ENCODE results near the gene DEPDC4.
"Not testable (repeated sequence)": the region's sequence is repeated elsewhere in the genome, so short reads cannot be mapped to it uniquely, and the experiment has no call there.

Gene DEPDC4

DNA sequence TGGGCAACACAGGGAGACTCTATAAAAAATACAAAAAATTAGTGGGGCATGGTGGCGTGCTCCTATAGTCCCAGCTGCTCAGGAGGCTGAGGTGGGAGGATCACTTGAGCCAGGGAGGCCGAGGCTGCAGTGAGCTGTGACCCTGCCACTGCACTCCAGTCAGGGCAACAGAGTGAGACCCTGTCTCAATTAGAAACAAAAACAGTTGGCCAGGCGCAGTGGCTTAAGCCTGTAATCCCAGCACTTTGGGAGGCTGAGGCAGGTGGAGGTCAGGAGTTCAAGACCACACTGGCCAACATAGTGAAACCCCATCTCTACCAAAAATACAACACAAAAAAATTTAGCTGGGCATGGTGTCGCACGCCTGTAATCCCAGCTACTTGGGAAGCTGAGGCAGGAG, 1.8 kb downstream of the DEPDC4 start:
- in situ Hi-C loops (cut with MboI; ENCODE audit: low sequenced_read_pairs): not testable (repeated sequence)

DNA sequence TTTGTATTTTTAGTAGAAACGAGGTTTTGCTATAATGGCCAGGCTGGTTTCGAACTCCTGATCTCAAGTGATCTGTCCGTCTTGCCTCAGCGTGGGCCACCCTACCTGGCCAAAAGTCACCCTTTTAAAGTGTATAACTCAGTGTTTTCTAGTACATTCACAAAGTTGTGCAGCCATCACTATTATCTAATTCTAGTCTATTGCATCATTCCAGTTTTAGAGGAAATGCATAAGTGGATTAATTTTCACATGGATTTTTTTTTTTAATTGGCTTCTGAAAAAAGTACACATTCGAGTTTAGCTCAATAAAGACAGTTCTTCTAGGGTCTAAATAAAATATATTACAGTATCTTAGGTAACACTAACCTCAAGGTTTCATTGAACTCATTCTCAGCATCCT, 3.7 kb downstream of the DEPDC4 start:
- in situ Hi-C loops (cut with MboI; ENCODE audit: low sequenced_read_pairs): no loop called here

DNA sequence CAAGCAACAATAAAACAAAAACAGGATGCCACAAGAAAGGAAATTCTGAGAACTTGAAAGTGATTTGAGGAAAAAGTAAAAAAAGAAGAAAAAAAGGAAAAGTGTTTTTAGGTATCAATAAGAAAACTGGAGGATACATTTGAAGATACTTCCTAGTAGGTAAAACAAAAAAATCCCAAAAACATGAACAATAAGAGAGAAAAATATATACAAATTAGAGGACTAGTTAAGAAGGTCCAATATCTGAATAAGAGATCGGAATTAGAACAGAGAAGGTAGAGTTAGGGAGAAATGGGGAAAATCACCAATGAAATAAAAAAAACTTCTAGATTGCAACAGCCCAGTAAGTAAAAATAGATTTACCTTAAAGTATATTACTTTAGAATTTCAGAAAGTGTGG, 8.8 kb downstream of the DEPDC4 start:
- in situ Hi-C loops (cut with MboI; ENCODE audit: low sequenced_read_pairs): no loop called here

DNA sequence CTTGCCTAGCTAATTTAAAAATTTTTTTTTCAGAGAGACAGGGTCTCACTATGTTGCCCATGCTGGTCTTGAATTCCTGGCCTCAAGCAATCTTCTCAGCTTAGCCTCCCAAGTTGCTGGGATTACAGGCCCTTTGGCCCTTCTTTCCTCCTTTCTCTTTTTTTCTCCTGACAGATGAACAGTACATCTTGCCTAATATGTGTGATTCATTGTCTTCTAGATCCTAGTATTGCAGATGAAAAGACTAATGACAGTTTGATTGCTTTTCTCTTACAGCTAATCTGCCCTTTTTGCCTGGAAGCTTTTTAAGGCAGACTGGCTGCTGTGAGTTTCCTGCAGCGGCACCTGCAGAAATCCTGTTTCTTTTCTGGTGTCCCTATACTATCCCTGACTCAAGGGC, 12.0 kb downstream of the DEPDC4 start:
- in situ Hi-C loops (cut with MboI; ENCODE audit: low sequenced_read_pairs): no loop called here

DNA sequence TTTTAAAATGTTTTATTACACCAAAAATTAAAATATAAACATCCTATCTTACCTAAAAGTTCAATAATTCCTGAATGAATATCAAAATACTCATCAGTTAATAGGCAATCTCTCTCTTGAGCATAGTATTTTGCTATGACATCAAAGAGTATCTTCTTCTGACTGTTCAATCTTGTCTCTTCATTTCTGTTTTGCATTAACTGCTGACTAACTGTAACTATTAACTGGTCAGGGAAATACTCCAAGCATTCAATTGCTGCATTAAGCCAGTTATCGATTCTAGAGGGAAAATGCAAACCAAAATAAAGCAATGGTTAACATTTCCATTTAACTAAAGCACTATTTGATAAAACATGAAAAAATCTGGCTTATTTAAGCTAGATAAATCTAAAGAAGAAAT, 13.4 kb downstream of the DEPDC4 start:
- in situ Hi-C loops (cut with MboI; ENCODE audit: low sequenced_read_pairs): no loop called here

DNA sequence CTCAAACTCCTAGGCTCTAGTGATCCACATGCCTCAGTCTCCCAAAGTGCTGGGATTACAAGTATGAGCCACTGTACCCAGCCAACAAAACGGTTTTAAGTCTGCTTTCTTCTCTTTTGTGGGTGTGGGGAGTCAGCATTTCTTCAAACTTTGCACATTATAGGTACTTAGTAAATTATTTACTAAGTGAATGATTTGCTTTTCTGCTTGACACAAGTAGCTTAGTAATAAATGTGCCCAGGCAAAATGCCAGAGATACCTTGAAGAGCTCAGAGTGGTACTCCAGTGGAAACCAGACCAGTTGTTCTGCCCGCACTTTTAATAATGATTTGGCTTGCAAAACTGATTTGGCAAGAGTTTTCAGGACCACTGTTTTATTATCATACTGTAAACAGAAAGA, 15.0 kb downstream of the DEPDC4 start:
- in situ Hi-C loops (cut with MboI; ENCODE audit: low sequenced_read_pairs): no loop called here

DNA sequence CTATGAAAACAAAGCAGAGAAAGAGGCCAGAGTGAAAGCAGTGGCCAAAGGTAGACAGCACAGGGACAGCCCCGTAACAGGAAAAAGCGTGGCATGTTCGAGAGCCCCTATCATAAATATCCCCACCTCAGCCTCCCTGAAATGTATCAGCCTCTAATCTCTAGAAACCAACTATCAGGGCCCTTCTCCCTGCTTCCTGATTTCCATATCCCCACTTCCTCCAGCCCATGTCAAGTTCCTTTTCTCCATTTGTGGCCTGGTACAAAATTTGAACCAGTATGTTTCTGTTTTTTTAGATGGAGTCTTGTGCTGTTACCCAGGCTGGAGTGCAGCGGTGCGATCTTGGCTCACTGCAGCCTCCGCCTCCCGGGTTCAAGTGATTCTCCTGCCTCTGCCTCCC, 16.9 kb downstream of the DEPDC4 start:
- in situ Hi-C loops (cut with MboI; ENCODE audit: low sequenced_read_pairs): no loop called here

DNA sequence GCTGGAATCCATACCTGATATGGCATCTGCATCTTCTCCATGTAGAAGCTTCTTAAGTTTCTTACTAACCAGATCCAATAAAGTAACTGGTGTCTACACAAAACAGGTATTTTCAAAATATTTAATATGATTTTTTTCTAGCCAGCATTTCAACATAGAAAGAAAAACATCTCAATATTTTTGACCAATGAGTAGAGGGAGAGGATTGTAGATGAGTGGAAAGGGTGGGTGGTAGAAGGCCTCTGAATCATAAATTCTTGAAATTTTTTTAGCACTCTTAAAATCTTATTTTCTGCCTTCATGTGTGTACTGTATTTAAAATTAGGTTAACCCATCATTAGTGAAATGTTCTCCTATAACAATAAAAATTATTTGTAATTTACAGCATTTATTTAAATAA, 18.0 kb downstream of the DEPDC4 start:
- in situ Hi-C loops (cut with MboI; ENCODE audit: low sequenced_read_pairs): no loop called here

DNA sequence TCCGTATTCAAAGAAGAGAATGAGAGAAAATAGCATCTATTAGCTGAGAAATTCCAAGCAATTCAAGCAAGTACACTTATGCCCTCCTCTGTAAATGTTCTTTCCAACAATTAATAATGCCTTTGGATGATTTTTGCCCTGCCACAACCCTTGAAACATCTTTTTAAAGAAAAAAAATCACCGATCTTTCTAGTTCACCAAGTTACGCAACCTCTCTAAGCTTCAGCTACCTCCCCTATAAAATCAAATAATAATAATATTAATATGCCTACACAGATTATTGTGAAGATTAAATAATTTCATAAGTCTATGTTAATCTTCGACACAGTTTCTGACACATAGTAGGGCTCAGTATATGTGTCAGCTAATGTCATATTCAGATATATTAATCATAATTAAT, 19.1 kb downstream of the DEPDC4 start:
- in situ Hi-C loops (cut with MboI; ENCODE audit: low sequenced_read_pairs): no loop called here

DNA sequence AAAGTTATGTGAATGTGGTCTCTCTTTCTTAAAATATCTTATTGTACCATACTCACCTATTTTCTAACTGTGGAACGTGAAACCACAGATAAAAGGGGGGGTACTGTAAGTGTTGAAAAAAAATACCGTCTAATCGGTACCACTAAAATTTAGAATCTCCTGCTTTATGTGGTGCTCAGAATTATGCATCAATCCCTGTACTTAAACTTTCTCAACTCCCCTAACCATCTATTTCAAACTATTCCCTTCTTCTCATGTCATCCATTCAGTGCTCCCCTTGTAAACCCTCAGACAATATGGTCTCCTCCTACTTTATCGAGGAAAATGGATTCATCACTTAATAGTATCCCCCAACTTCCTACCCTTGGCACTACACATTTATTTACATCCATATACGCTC, 23.7 kb downstream of the DEPDC4 start:
- in situ Hi-C loops (cut with MboI; ENCODE audit: low sequenced_read_pairs): no loop called here

DNA sequence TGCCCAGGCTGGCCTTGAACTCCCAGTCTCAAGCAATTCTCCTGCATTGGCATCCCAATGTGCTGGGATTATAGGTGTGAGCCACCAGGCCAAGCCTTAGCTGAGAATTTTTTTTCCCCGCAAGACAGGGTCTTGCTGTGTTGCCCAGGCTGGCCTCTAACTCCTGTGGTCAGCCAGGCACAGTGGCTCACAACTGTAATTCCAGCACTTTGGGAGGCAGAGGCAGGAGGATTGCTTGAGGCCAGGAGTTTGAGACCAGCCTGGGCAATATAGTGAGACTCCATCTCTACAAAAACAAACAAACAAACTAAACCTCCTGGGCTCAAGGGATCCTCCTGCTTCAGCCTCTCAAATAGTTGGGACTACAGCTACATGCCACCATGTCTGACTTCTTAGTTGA, 27.3 kb downstream of the DEPDC4 start:
- in situ Hi-C loops (cut with MboI; ENCODE audit: low sequenced_read_pairs): no loop called here

DNA sequence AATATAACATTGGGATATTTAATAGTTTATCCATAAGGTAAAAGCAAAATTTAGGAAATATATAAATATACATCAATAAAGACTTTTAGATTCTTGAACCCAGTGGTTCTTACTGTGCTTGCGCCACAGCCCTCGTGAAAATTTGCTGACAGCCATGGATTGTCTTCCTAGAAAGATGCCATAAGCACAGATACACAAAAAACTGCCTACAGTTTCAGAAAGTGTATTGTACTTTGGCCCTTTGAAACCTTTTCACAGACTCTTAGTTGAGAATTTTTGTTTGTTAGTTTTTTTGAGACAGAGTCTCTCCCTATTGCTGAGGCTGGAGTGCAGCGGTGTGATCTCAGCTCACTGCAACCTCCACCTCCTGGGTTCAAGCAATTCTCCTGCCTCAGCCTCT, 28.1 kb downstream of the DEPDC4 start:
- in situ Hi-C loops (cut with MboI; ENCODE audit: low sequenced_read_pairs): no loop called here

DNA sequence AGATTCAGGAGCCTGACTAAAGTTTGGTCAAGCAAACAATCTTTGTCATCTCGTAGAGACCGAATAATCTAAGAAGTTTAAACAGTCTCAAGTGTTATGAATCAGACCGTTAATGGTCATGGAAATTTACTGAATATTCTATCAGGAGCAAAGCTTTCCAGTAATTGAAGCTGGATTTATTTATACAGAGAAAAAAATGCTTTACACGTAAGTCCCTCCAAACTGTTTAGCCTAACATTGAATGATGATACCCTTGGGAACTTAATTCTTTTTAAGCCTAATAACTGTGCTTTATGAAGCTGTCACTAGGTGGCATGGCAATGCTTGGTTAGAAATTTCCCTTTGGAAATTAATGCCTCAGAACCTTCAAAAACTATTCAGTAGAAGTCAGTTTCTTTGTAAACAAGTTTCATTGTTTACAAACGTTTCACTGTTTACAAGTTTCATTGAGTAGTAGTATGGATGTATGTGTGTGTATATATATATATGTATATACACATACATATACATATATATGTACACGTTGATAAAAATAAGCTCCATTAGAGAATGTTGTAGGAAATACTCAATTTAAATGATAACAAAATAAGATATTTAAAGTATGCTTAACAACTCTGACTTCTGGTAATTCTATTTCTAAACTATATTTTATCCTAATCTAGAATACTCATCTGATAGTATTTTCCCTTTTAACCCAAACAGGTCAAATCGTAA, 32.1 kb downstream of the DEPDC4 start:
- in situ Hi-C loops (cut with MboI; ENCODE audit: low sequenced_read_pairs): no loop called here

DNA sequence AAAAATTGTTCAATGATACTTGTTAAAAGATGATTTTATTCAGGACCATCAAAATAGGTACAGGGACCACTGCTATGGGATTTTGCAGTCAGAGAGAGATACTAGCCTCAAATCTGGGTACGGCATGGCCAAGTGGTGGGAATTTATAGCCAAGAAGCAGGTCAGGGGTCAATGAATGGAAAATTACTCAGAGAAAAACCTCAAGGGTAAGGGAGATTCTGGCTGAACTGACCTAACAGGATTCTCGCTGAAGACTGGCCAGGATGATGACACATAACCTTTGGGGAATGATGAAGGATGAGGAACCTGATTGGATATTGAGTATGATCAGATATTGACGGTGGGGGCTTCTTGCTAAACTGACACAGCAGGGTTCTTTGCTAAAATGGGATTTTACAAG, 32.7 kb downstream of the DEPDC4 start:
- in situ Hi-C loops (cut with MboI; ENCODE audit: low sequenced_read_pairs): no loop called here

DNA sequence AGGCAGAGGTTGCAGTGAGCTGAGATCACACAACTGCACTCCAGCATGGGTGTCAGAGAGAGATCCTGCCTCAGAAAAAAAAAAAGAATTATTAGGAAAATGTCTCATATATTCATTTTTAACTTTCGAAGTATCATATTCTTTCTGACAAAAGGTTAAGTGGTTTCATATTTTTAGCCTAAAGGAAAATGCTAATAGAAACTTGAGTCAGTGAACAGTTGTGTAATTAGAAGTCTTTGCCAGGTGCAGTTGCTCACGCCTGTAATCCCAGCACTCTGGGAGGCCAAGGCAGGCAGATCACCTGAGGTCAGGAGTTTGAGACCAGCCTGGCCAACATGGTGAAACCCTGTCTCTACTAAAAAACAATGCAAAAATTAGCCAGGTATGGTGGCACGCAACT, 35.0 kb downstream of the DEPDC4 start:
- in situ Hi-C loops (cut with MboI; ENCODE audit: low sequenced_read_pairs): not testable (repeated sequence)

DNA sequence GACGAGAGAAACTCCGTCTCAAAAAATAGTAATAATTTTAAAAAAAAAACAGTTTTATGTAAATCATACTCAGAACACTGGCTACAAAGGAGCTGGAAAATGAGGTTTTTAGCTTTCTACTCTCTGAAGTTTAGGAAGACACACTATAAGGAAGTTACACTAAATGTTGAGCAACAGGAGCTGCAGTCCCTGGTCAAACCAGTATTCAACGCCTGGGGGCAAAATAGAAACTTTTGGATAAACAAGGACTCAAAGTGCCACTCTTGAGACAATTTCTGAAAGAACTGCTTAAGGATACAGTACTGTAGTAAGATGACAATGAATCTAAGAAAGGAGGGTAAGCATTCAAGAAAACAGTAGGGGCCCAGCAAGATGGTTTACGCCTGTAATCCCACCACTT, 37.0 kb downstream of the DEPDC4 start:
- in situ Hi-C loops (cut with MboI; ENCODE audit: low sequenced_read_pairs): no loop called here

DNA sequence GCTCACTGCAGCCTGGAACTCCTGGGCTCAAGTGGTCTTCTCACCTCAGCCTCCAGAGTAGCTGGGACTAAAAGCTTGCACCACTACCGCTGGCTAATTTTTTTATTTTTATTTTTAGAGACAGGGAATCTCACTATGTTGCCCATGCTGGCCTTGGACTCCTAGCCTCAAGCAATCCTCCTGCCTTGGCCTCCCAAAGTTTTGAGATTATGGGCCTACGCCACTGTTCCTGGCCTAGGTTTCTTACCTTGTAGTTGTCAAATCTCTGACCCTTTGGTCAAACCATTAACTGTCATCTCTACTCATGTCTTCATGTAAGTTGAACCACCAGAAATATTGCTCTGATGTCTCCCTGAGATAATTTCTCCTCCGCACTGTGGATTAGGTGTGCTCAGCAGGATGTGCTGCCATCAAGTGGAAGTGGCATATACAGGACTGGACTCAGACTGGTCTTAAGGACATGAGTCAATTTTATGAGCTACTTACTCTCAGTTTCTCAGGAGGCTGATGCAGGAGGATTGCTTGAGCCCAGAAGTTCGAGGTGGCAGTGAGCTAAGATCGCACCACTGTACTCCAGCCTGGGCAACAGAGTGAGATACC, 37.7 kb downstream of the DEPDC4 start:
- in situ Hi-C loops (cut with MboI; ENCODE audit: low sequenced_read_pairs): no loop called here

DNA sequence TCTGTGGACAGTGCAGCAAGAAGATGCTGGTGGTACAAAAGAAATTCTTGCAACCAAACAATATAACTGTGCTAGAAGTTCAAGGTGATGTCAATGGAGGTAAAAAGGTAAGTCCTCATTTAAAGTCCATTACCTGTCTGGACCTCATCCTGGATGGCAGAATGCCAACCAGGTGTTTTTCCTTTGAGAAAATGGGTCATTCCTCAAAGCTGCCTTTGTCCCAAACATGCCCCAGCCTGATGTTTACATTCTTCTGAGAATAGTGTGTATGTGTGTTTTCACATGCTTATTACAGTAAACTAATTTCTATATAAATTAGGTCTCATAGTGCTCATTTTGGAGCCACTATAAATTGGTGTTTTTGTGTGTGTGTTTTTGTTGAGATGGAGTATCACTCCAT, 41.4 kb downstream of the DEPDC4 start:
- in situ Hi-C loops (cut with MboI; ENCODE audit: low sequenced_read_pairs): no loop called here

DNA sequence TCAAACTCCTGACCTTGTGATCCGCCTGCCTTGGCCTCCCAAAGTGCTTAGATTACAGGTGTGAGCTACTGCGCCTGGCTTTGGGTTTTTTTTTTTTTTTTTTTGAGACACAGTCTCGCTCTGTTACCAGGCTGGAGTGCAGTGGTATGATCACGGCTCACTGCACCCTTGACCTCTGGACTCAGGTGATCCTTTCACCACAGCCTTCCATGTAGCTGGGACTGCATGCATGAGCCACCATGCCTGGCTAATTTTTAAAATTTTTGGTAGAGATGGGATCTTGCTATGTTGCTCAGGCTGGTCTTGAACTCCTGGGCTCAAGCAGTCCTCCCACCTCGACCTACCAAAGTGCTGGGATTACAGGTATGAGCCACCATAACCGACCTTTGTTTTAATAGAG, 44.7 kb downstream of the DEPDC4 start:
- in situ Hi-C loops (cut with MboI; ENCODE audit: low sequenced_read_pairs): not testable (repeated sequence)

DNA sequence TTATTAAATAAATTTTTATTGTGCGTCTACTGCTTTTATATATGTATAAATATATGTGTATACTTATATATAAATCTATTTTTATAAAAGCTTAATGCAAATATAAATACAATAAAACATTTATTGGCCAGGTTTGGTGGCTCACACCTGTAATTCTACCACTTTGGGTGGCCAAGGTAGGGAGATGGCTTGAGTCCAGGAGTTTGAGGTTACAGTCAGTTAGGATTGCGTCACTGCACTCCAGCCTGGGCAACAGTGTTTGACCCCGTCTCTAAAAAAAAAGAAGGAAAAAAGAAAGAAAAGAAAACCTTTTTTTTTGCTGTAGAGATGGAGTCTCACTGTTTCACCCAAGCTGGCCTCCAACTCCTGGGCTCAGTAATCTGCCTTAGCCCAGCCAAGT, 45.4 kb downstream of the DEPDC4 start:
- in situ Hi-C loops (cut with MboI; ENCODE audit: low sequenced_read_pairs): no loop called here

DNA sequence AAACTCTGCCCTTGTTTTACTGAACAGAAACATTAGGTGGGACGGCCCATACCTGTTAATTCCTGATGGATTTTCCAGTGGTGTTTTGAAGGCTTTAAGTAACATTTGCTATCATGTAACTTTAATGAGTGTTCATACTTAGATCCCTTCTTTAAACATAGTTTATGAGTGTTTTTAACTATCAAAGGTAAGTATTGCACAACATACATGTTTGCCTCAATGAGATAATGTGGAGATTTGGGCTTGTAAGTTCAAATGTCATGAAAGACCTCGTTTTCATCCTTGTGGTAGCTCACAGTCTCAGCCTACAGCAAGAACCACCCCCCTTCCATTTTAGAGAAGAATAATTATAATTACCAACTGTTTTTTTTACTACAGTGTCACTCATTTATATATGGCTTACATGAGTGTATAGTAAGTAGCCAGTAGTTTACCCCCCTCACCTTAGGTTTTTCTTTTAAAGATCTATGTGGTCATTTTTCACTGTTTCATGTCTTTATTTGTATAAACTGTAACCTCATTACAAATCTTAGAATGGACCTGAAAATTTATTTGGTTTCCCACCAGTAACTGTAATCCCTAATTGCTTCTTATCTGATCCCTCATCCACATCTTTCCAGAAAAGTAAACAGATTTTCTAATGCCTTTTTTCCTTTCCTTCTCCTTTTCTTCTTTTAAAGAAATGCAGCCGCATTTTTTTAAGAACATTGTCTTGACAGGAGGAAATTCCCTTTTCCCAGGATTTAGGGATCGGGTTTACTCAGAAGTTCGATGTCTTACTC, 47.4 kb downstream of the DEPDC4 start:
- in situ Hi-C loops (cut with MboI; ENCODE audit: low sequenced_read_pairs): no loop called here

DNA sequence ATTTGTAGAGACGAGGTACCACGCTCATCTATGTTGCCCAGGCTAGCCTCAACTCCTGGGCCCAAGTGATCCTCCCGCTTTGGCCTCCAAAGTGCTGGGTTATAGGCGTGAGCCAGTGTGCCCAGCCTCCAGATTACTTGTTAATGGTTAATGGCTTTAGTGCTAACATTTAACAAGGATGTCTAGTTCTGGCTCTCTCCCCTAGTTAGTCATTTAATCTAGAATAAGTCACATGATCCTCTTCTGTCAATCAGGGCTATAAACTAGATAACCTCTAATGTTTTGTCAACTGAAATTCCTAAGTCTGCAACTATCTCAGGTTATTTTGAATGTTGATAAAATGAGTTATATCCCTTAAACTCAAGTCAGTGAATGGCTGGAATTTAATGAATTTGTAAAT, 50.5 kb downstream of the DEPDC4 start:
- in situ Hi-C loops (cut with MboI; ENCODE audit: low sequenced_read_pairs): no loop called here

Measured in hTERT RPE-1 (cell line).